Muscle layer of colon (tissue), 2 donors: ENCODE measurements around the gene PHLDA2.

Experiments
- H3K27ac ChIP-seq: one replicate; pipeline ENCODE4 v1.7.0; 2013; ENCODE audit warnings: low read depth, mild to moderate bottlenecking, low read length, moderate library complexity
- H3K27me3 ChIP-seq, 2 donors: one replicate each; pipeline ENCODE4 v1.7.0; 2013; ENCODE audit warnings: low read length in 2 of 2, mild to moderate bottlenecking in 2 of 2; ENCODE audit not compliant: insufficient read depth in 2 of 2, control insufficient read depth in 1 of 2
- H3K36me3 ChIP-seq: one replicate; pipeline ENCODE4 v1.7.0; 2013; ENCODE audit warnings: mild to moderate bottlenecking, low read length; ENCODE audit not compliant: insufficient read depth
- H3K4me1 ChIP-seq: one replicate; pipeline ENCODE4 v1.7.0; 2013; ENCODE audit warnings: mild to moderate bottlenecking, low read length; ENCODE audit not compliant: insufficient read depth
- H3K4me3 ChIP-seq, 2 donors: one replicate each; pipeline ENCODE4 v1.7.0; 2013; ENCODE audit warnings: low read length in 2 of 2, low read depth in 1 of 2, mild to moderate bottlenecking in 1 of 2, moderate library complexity in 1 of 2
- H3K9ac ChIP-seq: one replicate; pipeline ENCODE4 v1.7.0; 2013; ENCODE audit warnings: low read length
- H3K9me3 ChIP-seq: one replicate; pipeline ENCODE4 v1.7.0; 2013; ENCODE audit warnings: mild to moderate bottlenecking, low read length
- donor health status: abdominal sarcoma.
- donor health status: Adenocarcinoma of cecum.

The PHLDA2 gene

DNA sequence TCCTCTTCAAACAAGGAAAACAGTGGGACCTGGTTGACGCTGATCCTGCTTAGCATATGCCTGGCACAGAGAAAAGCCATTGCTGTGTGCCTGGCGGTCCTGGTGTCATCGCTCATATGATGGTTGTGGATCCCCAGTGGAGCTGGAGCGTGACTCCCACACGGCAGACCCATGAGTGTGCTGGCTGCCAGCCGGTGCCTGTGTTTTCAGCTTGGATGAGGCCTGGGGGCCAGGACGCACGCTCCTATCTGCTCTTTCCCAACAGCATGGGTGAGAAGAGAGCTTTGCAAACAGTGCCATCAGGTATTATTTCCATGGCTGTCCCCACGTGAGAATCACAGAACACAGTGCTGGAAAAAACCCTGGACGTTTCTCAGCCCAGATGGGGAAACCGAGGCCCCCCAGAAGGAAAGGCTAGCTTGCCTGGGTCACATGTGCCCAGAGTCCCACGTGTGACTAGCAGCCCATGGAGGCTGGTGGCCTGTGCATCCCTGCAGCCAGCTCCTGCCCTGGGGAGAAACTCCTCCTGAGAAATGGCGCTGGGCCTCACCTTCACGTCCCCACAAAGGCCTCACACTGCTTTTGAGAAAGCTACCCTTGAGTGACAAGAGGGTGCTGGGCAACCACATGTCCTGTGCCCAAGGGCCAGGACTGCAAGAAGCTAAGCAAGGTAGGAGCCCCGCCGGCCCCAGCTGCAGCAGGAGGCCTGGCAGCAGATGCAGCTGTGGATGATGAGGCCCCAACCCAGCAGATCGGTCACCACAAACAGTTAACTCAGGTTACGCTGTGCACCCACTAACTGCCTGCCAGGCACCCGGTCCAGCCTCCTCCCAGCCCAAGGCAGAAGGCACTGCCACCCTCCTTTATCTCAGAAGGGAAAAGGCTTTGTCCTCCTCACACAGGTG, 47.9 kb downstream of the PHLDA2 start:
- peaks cover 13% of the 10 kb centered on the region for H3K36me3 ChIP-seq
- no peak overlapping the region for H3K4me3 ChIP-seq
- H3K9ac ChIP-seq, result no peak overlapping the region
- H3K27ac ChIP-seq, result no peak overlapping the region
- no peaks in the 10 kb centered on the region for H3K9me3 ChIP-seq
- peaks cover 17% of the 10 kb centered on the region for H3K4me1 ChIP-seq
- H3K27me3 ChIP-seq, result no peaks in the 10 kb centered on the region

DNA sequence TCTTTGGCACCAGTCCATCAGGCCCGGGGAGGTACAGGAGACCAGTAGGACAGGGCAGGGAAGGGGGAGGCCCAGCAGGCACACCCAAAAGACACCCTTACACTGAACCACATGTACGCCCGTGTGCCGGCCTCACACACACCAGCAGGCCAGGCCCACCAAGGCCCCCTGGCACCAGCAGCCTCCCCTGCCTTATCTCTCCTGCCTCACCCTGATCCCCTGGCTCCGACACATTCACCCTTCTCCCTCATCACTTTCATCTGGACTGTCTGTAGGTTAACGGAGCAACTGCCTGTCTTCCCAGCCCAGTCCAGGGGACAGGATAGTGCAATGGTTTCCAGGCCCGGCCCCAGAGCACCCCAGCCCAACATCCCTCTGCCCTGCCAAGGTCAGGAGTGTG, 48.6 kb downstream of the PHLDA2 start:
- Histone ChIP-seq H3K27me3 (no peaks in the 10 kb centered on the region), H3K9me3 (no peaks in the 10 kb centered on the region), H3K27ac (no peak overlapping the region), H3K4me1 (peaks cover 17% of the 10 kb centered on the region), H3K9ac (no peak overlapping the region), H3K36me3 (peaks cover 13% of the 10 kb centered on the region), H3K4me3 (no peak overlapping the region)

DNA sequence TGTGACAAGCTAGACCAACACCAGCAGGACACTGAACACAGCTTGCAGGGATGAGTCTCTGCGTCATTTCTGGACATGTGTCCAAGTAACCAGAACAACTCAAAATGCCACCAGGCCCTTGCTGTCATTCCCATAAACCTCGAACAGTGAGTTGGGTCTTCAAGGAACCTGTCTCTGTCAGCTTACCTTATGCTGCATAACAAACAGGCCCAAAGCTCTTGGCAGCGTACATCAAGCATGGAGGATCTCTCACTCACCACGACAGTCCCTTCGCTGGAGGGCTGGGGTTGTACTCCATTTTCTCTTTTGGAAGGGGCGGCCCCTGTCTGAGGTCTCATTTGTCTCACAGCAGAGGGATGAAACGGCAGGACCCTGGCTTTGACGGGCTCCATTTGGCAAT, 50.4 kb downstream of the PHLDA2 start:
- Histone ChIP-seq H3K9ac (no peak overlapping the region), H3K4me1 (peaks cover 17% of the 10 kb centered on the region), H3K36me3 (peaks cover 13% of the 10 kb centered on the region), H3K9me3 (no peaks in the 10 kb centered on the region), H3K4me3 (no peak overlapping the region), H3K27ac (no peak overlapping the region), H3K27me3 (no peaks in the 10 kb centered on the region)
